Measurements from ENCODE around the gene VAC14.
"Not testable (repeated sequence)": the region's sequence is repeated elsewhere in the genome, so short reads cannot be mapped to it uniquely, and the experiment has no call there.

The VAC14 gene

GRCh38 chr16:70644763-70645597 is 156.0 kb downstream of the VAC14 start:
- DNase-seq (ENCODE audit: low spot score): no peak

- not testable (repeated sequence) for DNase-seq (ENCODE audit: low spot score)
These were observed 157.7 kb downstream of the VAC14 start for GRCh38 chr16:70643264-70643663.

GRCh38 chr16:70642633-70643032 is 158.3 kb downstream of the VAC14 start:
- no peak for DNase-seq (ENCODE audit: low spot score)

- no peak for DNase-seq (ENCODE audit: low spot score)
These were observed 161.9 kb downstream of the VAC14 start for GRCh38 chr16:70638814-70639792.
